Right cardiac atrium (tissue), 5 donors: ENCODE data around the gene SMIM32. TPM values are rescaled to one million over a fixed set of nuclear protein-coding genes. Genes with fewer than 3 reads are reported as not detected.

Experiments
- ATAC-seq, 2 donors: fragments of 200-7000 bp; cut with Tn5 transposase; one replicate each; pipeline versions ENCODE4 v1.8.0 to v1.9.1; 2020; ENCODE audit warnings: moderate library complexity in 2 of 2, mild to moderate bottlenecking in 1 of 2
- DNase-seq, 3 donors: peaks; one replicate each; pipeline ENCODE4 v3.0.0-alpha.2; 2020
- H3K27ac ChIP-seq: one replicate; pipeline ENCODE4 v1.5.1; 2013; ENCODE audit warnings: mild to moderate bottlenecking, low read length, control low read depth, moderate library complexity
- H3K27me3 ChIP-seq: one replicate; pipeline ENCODE4 v1.6.1; 2013; ENCODE audit not compliant: control insufficient read depth, insufficient read depth
- H3K4me1 ChIP-seq: one replicate; pipeline ENCODE4 v1.6.1; 2013; ENCODE audit warnings: low read length; ENCODE audit not compliant: control insufficient read depth, insufficient read depth
- H3K4me3 ChIP-seq: one replicate; pipeline ENCODE4 v1.5.1; 2013; ENCODE audit warnings: low read length, control low read depth
- H3K9me3 ChIP-seq: one replicate; pipeline ENCODE4 v1.6.1; 2013; ENCODE audit warnings: low read length; ENCODE audit not compliant: control insufficient read depth
- WGBS: extraction: QIAGEN DNeasy Blood & Tissue Kit; methylation state at CpG from one replicate; pipeline ENCODE4 v1.1.7; 2013; 5-methylcytosine and 5-hydroxymethylcytosine counted together
- intact Hi-C, 4 donors: fragments of 100-400 bp; cut with DNase I; formaldehyde crosslinking; loops; one replicate each; pipeline versions ENCODE4 v1.11.0 to v1.14.0; 2022 to 2023
- polyA plus RNA-seq: library from polyadenylated mRNA; stranded (reverse); fragments of 200-250 nt; gene quantifications from one replicate; pipeline ENCODE4 v1.2.3, GENCODE V29; 2013
- total RNA-seq, 4 donors: library from RNA; stranded (reverse); fragmentation: NEBNext Ultra II Directional; extraction: Animal tissue kit (Norgen Biotek cat#: 25700); gene quantifications; one replicate each; pipeline ENCODE4 v1.2.1, GENCODE V29; 2021
- donor health status: healthy with polysubstance abuse.
- donor health status: DM: no; HTN: yes; CAD: no.
- donor health status: DM: no; HTN: no; CAD: no.
- donor health status: DM: no; HTN: yes; CAD: no; lungs with severe emphysema.
- donor health status: DM: yes; HTN: yes; CAD: no.

Gene SMIM32
- total and polyA plus RNA-seq, 5 donors, result not detected

DNA sequence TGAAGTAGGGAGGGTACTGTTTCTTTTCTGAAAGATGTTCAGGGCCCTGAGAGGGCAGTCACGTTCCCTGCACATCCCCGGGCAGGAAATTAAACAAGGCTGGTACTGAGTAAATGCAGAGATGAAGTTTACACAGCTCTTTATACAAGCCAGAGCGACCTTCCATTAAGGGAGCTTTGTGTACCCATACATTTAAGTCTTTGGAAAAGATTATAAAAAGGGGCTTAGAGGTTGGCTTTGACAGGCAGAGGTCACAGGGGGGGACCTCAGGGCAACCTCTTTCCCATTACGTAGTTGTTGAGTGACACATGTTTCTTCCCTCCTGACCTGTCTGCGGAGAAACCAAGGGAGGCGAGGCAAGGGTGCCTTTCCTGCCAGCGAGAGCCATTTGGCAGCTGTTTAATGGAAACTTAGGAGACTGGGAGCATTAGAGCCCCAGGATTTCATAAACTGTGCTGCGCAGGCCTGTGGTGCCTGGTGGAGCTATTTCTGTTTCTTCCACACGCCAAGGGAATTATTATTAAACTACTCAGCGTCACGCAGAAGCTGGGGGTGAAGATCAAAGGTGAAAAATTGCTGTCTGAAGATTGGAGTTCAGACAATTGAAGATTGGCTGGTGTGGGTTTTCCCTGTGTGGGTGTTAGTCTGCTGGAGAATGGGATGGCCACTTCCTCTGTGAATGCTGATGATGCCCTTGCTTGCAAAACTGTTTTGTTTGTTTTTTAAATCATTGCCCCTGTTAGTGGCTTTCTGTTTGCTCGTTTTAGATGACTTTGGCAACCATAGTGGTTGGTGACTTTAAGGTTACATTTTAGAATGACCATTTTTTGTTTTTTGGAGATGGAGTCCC, 3.2 kb upstream of the SMIM32 start:
- ATAC-seq (no peak), DNase-seq (no peak)
- H3K4me1 ChIP-seq, result peaks cover 6% of the 10 kb centered on the region
- 78% methylated on average over 12 of the region's 12 CpGs for WGBS
- no peaks in the 10 kb centered on the region for H3K9me3 ChIP-seq
- no peak overlapping the region for H3K4me3 ChIP-seq
- no peak overlapping the region for H3K27ac ChIP-seq
- no peaks in the 10 kb centered on the region for H3K27me3 ChIP-seq
- intact Hi-C loops, result no loop called here

- 86% methylated on average over 3 of the region's 3 CpGs for WGBS
- Histone ChIP-seq H3K4me1 (peaks cover 6% of the 10 kb centered on the region), H3K4me3 (no peak overlapping the region), H3K9me3 (no peaks in the 10 kb centered on the region), H3K27me3 (no peaks in the 10 kb centered on the region), H3K27ac (no peak overlapping the region)
- ATAC-seq, result no peak
- DNase-seq, result no peak
- intact Hi-C loops, result no loop called here
These were observed 1.6 kb upstream of the SMIM32 start for GRCh38 chr5:136194576-136194975.

DNA sequence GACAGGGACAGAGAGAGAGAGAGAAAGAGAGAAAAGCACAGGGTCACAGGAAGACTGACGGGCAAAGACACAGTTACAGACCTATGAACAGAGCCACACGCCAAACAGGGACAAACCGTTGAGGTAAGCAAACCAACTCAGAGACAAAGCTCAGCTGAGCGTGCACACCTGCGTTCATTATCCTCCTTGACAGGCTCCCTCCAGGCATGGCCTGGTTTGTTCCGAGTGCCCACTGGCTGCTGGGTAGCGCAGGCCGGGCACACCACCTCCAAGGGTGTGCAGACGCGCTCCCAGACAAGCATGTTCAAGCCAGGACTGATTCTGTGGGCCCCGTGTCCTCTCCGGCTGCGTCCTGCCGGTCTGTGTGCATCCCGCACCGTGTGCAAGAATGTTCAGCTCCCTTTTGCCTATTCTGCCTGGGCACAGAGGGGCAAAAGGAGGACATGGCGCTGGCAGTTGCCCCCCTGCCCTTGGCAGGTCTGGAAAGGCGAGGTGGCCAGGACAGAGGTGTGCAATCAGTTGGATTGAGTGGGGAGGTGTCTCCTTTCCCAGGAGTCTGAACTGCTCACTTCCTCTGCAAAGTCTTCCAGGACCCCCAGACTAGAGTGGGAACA, 467 bp upstream of the SMIM32 start:
- intact Hi-C loops, result no loop called here
- Histone ChIP-seq H3K27me3 (no peaks in the 10 kb centered on the region), H3K4me3 (peak overlapping the region; percentile 22), H3K27ac (no peak overlapping the region), H3K9me3 (no peaks in the 10 kb centered on the region), H3K4me1 (peaks cover 6% of the 10 kb centered on the region)
- 57% methylated on average over 18 of the region's 18 CpGs for WGBS
- DNase-seq (no peak), ATAC-seq (peak in 1 of 2 donors; percentile 9)

GRCh38 chr5:136192015-136192525, 892 bp downstream of the SMIM32 start:
- H3K27me3 ChIP-seq, result no peaks in the 10 kb centered on the region
- H3K4me1 ChIP-seq, result peaks cover 6% of the 10 kb centered on the region
- no peak for DNase-seq
- H3K27ac ChIP-seq, result no peak overlapping the region
- intact Hi-C loops, result no loop called here
- peak; percentile 34 to 45 for ATAC-seq
- H3K4me3 ChIP-seq, result peak overlapping the region; percentile 22
- no peaks in the 10 kb centered on the region for H3K9me3 ChIP-seq
- 1% methylated on average over 56 of the region's 56 CpGs for WGBS

- ATAC-seq, result peak in 1 of 2 donors; percentile 28
- peak overlapping the region; percentile 22 for H3K4me3 ChIP-seq
- H3K27me3 ChIP-seq, result no peaks in the 10 kb centered on the region
- intact Hi-C loops, result no loop called here
- WGBS, result 17% methylated on average over 44 of the region's 44 CpGs
- peaks cover 6% of the 10 kb centered on the region for H3K4me1 ChIP-seq
- no peaks in the 10 kb centered on the region for H3K9me3 ChIP-seq
- no peak overlapping the region for H3K27ac ChIP-seq
- no peak for DNase-seq
These were observed 1.5 kb downstream of the SMIM32 start for GRCh38 chr5:136191304-136192014.

- WGBS, result 22% methylated on average over 1 of the region's 1 CpG
- no peaks in the 10 kb centered on the region for H3K27me3 ChIP-seq
- ATAC-seq (no peak), DNase-seq (no peak)
- H3K4me1 ChIP-seq, result peaks cover 6% of the 10 kb centered on the region
- no peak overlapping the region for H3K27ac ChIP-seq
- no peak overlapping the region for H3K4me3 ChIP-seq
- intact Hi-C loops, result no loop called here
- no peaks in the 10 kb centered on the region for H3K9me3 ChIP-seq
These were observed 2.1 kb downstream of the SMIM32 start for GRCh38 chr5:136190904-136191303.

- intact Hi-C loops, result no loop called here
- DNase-seq, result no peak
- WGBS, result 49% methylated on average over 5 of the region's 5 CpGs
- peaks cover 6% of the 10 kb centered on the region for H3K4me1 ChIP-seq
- no peak overlapping the region for H3K27ac ChIP-seq
- ATAC-seq, result no peak
- no peaks in the 10 kb centered on the region for H3K9me3 ChIP-seq
- H3K27me3 ChIP-seq, result no peaks in the 10 kb centered on the region
- H3K4me3 ChIP-seq, result no peak overlapping the region
These were observed 2.8 kb downstream of the SMIM32 start for GRCh38 chr5:136190091-136190720.

- Histone ChIP-seq H3K27ac (no peak overlapping the region), H3K9me3 (no peaks in the 10 kb centered on the region), H3K27me3 (no peaks in the 10 kb centered on the region), H3K4me3 (no peak overlapping the region), H3K4me1 (peaks cover 6% of the 10 kb centered on the region)
- DNase-seq, result no peak
- 84% methylated on average over 7 of the region's 7 CpGs for WGBS
- intact Hi-C loops, result no loop called here
- no peak for ATAC-seq
These were observed 4.1 kb downstream of the SMIM32 start for GRCh38 chr5:136188859-136189258.

DNA sequence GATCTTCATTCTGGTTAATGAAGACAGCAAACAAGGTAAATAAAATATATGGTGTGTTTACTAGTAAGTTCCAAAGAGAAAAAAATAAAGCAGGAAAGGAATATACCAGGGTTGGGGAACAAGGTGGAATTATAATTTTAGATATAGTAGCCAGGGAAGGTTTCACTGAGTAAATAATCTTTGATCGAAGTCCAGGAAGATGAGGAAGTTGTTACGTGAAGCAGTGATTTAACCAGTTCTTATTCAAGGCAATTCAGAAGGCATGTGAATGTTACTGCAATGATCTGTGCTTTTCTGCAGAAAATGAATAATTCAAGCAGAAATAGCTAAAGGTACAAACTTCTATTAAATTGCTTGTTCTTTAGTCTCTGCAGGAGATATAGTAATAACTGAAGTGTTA, 6.2 kb downstream of the SMIM32 start:
- ATAC-seq, result no peak

GRCh38 chr5:136185974-136186665, 6.8 kb downstream of the SMIM32 start:
- intact Hi-C loops, result no loop called here
- Histone ChIP-seq H3K4me1 (no peaks in the 10 kb centered on the region), H3K27me3 (no peaks in the 10 kb centered on the region), H3K9me3 (no peaks in the 10 kb centered on the region), H3K27ac (no peak overlapping the region), H3K4me3 (no peak overlapping the region)
- WGBS, result 89% methylated on average over 5 of the region's 5 CpGs
- no peak for ATAC-seq
- no peak for DNase-seq

More for the DNA sequence above, 6.2 kb downstream of the SMIM32 start:
- intact Hi-C loops, result no loop called here
- Histone ChIP-seq H3K27me3 (no peaks in the 10 kb centered on the region), H3K4me1 (no peaks in the 10 kb centered on the region), H3K4me3 (no peak overlapping the region), H3K27ac (no peak overlapping the region), H3K9me3 (no peaks in the 10 kb centered on the region)
- 59% methylated on average over 2 of the region's 2 CpGs for WGBS
- no peak for DNase-seq
